Astrocyte of the spinal cord (primary cell): Measurements from ENCODE around the gene RERE.
"Not testable (repeated sequence)": the region's sequence is repeated elsewhere in the genome, so short reads cannot be mapped to it uniquely, and the experiment has no call there.

Experiments
- DNase-seq: peaks from one replicate; pipeline ENCODE4 v3.0.0; 2011; ENCODE audit warnings: low read depth, low spot score
- H3K4me3 ChIP-seq: 2 replicates; pipeline ENCODE4 v1.5.1; 2011; ENCODE audit warnings: low read depth, mild to moderate bottlenecking, low read length, moderate library complexity
- CTCF ChIP-seq: IDR thresholded peaks from 2 replicates; pipeline ENCODE4 v1.5.1; 2012; ENCODE audit warnings: low read depth, mild to moderate bottlenecking, low read length, inconsistent platforms
- in situ Hi-C: cut with HindIII; loops from 2 replicates; pipeline ENCODE4 v1.10.0; 2017; ENCODE audit warnings: low sequenced_read_pairs

The RERE gene

GRCh38 chr1:8841395-8841794 lies 24.0 kb upstream of the RERE start:
- DNase-seq = no peak
- TF ChIP-seq CTCF = no peak
- no peak overlapping the region for H3K4me3 ChIP-seq
- in situ Hi-C loops = no loop called here

- no peak for TF ChIP-seq CTCF
- DNase-seq = no peak
- H3K4me3 ChIP-seq = no peak overlapping the region
- in situ Hi-C loops = no loop called here
These were observed 22.6 kb upstream of the RERE start for GRCh38 chr1:8839990-8840389.

GRCh38 chr1:8835941-8836643 lies 18.7 kb upstream of the RERE start:
- no peak for DNase-seq
- H3K4me3 ChIP-seq = no peak overlapping the region
- in situ Hi-C loops = no loop called here
- no peak for TF ChIP-seq CTCF

- no peak for DNase-seq
- in situ Hi-C loops = no loop called here
- peak; percentile 55 for TF ChIP-seq CTCF
- no peak overlapping the region for H3K4me3 ChIP-seq
These were observed 13.9 kb upstream of the RERE start for GRCh38 chr1:8831340-8831739.

GRCh38 chr1:8830732-8831131 lies 13.3 kb upstream of the RERE start:
- DNase-seq, in situ Hi-C loops, H3K4me3 ChIP-seq: not testable (repeated sequence)

GRCh38 chr1:8825985-8826481 lies 8.6 kb upstream of the RERE start:
- no peak for TF ChIP-seq CTCF
- in situ Hi-C loops = no loop called here
- peak; percentile 78 for DNase-seq

GRCh38 chr1:8823295-8823664 lies 5.8 kb upstream of the RERE start:
- in situ Hi-C loops = no loop called here
- no peak for TF ChIP-seq CTCF
- no peak for DNase-seq
- H3K4me3 ChIP-seq = no peak overlapping the region

More at GRCh38 chr1:8825985-8826481, 8.6 kb upstream of the RERE start:
- no peak overlapping the region for H3K4me3 ChIP-seq
